HepG2 (cell line): ENCODE data around the gene IQGAP2. TPM values are rescaled to one million over a fixed set of nuclear protein-coding genes. Genes with fewer than 3 reads are reported as not detected.

Experiments used
- DNMT1 ChIP-seq: sonication (generic); formaldehyde crosslinking; IDR thresholded peaks from 2 replicates; pipeline ENCODE4 v1.5.1; 2020; ENCODE audit warnings: mild to moderate bottlenecking, missing genetic modification reagents
- EP300 ChIP-seq, 3 experiments: sonication (generic) in 1 of 3; formaldehyde crosslinking in 1 of 3; IDR thresholded peaks; 2 replicates each; pipeline versions ENCODE4 v1.5.1 to v1.6.1; 2011 to 2020; ENCODE audit warnings: low read depth in 2 of 3, low read length in 2 of 3, borderline replicate concordance in 1 of 3, improper control_type of control experiment in 1 of 3, mild to moderate bottlenecking in 1 of 3, missing genetic modification reagents in 1 of 3, moderate library complexity in 1 of 3
- FOXA3 ChIP-seq: IDR thresholded peaks from 2 replicates; pipeline ENCODE4 v1.6.1; 2016; ENCODE audit warnings: missing genetic modification reagents, missing compliant biosample characterization
- HNRNPUL1 ChIP-seq: fragments of 200-400 bp; formaldehyde crosslinking; IDR thresholded peaks from 2 replicates; pipeline ENCODE4 v1.6.1; 2017; ENCODE audit warnings: low read depth, mild to moderate bottlenecking, low read length, moderate library complexity
- JARID2 ChIP-seq: sonication (generic); formaldehyde crosslinking; IDR thresholded peaks from 2 replicates; pipeline ENCODE4 v1.8.1; 2023; ENCODE audit warnings: missing genetic modification reagents, inconsistent platforms; ENCODE audit not compliant: insufficient replicate concordance
- MATR3 ChIP-seq: sonication (generic); formaldehyde crosslinking; IDR thresholded peaks from 2 replicates; pipeline ENCODE4 v1.4.0; 2020; ENCODE audit warnings: missing genetic modification reagents
- POLR2G ChIP-seq: fragments of 200-400 bp; formaldehyde crosslinking; IDR thresholded peaks from 2 replicates; pipeline ENCODE4 v1.6.1; 2018; ENCODE audit warnings: mild to moderate bottlenecking, low read depth, low read length, moderate library complexity
- SETDB1 ChIP-seq: sonication (generic); formaldehyde crosslinking; IDR thresholded peaks from 2 replicates; pipeline ENCODE4 v1.5.1; 2020; ENCODE audit warnings: missing genetic modification reagents, mild to moderate bottlenecking, borderline replicate concordance
- SMAD9 ChIP-seq: sonication (generic); formaldehyde crosslinking; IDR thresholded peaks from 2 replicates; pipeline ENCODE4 v1.5.1; 2020; ENCODE audit warnings: mild to moderate bottlenecking, missing genetic modification reagents
- SP1 ChIP-seq, 2 experiments: fragments of 450-650 bp in 1 of 2; sonication (generic) in 1 of 2; formaldehyde crosslinking in 1 of 2; IDR thresholded peaks; 2 replicates each; pipeline versions ENCODE4 v1.4.0 to v1.6.1; 2016 to 2020; ENCODE audit warnings: missing genetic modification reagents in 1 of 2
- SRSF9 ChIP-seq: fragments of 200-400 bp; formaldehyde crosslinking; IDR thresholded peaks from 2 replicates; pipeline ENCODE4 v1.6.1; 2018; ENCODE audit warnings: borderline replicate concordance, mild to moderate bottlenecking, low read depth, low read length; ENCODE audit not compliant: insufficient read depth, poor library complexity, severe bottlenecking
- TARDBP ChIP-seq: sonication (generic); formaldehyde crosslinking; IDR thresholded peaks from 2 replicates; pipeline ENCODE4 v1.8.0; 2022; ENCODE audit warnings: mild to moderate bottlenecking, missing genetic modification reagents
- ZFAT ChIP-seq: sonication (generic); formaldehyde crosslinking; conservative IDR thresholded peaks from 2 replicates; pipeline ENCODE4 v1.8.1; 2023; ENCODE audit warnings: missing genetic modification reagents, inconsistent platforms
- ZNF235 ChIP-seq: sonication (generic); formaldehyde crosslinking; IDR thresholded peaks from 2 replicates; pipeline ENCODE4 v1.8.1; 2023; ENCODE audit warnings: mild to moderate bottlenecking, missing genetic modification reagents, borderline replicate concordance
- ZNF274 ChIP-seq: sonication (generic); formaldehyde crosslinking; IDR thresholded peaks from 2 replicates; pipeline ENCODE4 v1.5.1; 2020; ENCODE audit warnings: mild to moderate bottlenecking, missing genetic modification reagents
- ZNF292 ChIP-seq: sonication (generic); formaldehyde crosslinking; IDR thresholded peaks from 2 replicates; pipeline ENCODE4 v1.8.1; 2022; ENCODE audit warnings: mild to moderate bottlenecking, low read depth, missing genetic modification reagents, borderline replicate concordance
- ZNF460 ChIP-seq: sonication (generic); formaldehyde crosslinking; IDR thresholded peaks from 2 replicates; pipeline ENCODE4 v1.5.1; 2020; ENCODE audit warnings: missing genetic modification reagents, mild to moderate bottlenecking, borderline replicate concordance
- ZNF496 ChIP-seq: sonication (generic); formaldehyde crosslinking; IDR thresholded peaks from 2 replicates; pipeline ENCODE4 v1.8.1; 2023; ENCODE audit warnings: mild to moderate bottlenecking, moderate library complexity, missing genetic modification reagents; ENCODE audit not compliant: insufficient replicate concordance
- ZNF563 ChIP-seq: sonication (generic); formaldehyde crosslinking; IDR thresholded peaks from 2 replicates; pipeline ENCODE4 v1.8.0; 2022; ENCODE audit warnings: mild to moderate bottlenecking, moderate library complexity, missing genetic modification reagents
- ZNF709 ChIP-seq: sonication (generic); formaldehyde crosslinking; IDR thresholded peaks from 2 replicates; pipeline ENCODE4 v1.5.0; 2020; ENCODE audit warnings: mild to moderate bottlenecking, missing genetic modification reagents
- polyA plus RNA-seq, 8 experiments: library from polyadenylated mRNA; depleted of rRNA in 3 of 8; stranded (reverse) in 7 of 8; unstranded in 1 of 8; fragments of >200 nt; fragmentation: Illumina TruSeq in 4 of 8; extraction: Trizol in 4 of 8; gene quantifications; 2 replicates each; pipeline versions ENCODE4 v1.2.1 to v1.2.3, GENCODE V29; 2011 to 2016; ENCODE audit warnings: low read depth in 4 of 8, missing spikeins in 1 of 8, mixed read lengths in 1 of 8; ENCODE audit not compliant: insufficient read depth in 1 of 8
- total RNA-seq, 5 experiments: library from RNA; depleted of rRNA; stranded (reverse); fragments of >200 nt; fragmentation: Illumina TruSeq; extraction: Trizol; gene quantifications; 2 replicates each; pipeline ENCODE4 v1.2.3, GENCODE V29; 2016; ENCODE audit warnings: low read depth in 1 of 5
- TF ChIP-seq, protein P1 (sequence below): sonication (generic); formaldehyde crosslinking; IDR thresholded peaks from 2 replicates; pipeline ENCODE4 v1.5.0; 2020; ENCODE audit warnings: mild to moderate bottlenecking, missing genetic modification reagents, moderate library complexity
- TF ChIP-seq, protein P2 (sequence below): IDR thresholded peaks from 2 replicates; pipeline ENCODE4 v1.6.1; 2016; ENCODE audit warnings: mild to moderate bottlenecking, missing biosample characterization, missing genetic modification reagents
- TF ChIP-seq, protein P3 (sequence below): sonication (generic); formaldehyde crosslinking; IDR thresholded peaks from 2 replicates; pipeline ENCODE4 v1.8.1; 2023; ENCODE audit warnings: missing genetic modification reagents, mild to moderate bottlenecking, borderline replicate concordance
- TF ChIP-seq, protein P4 (sequence below): IDR thresholded peaks from 2 replicates; pipeline ENCODE4 v1.6.1; 2016; ENCODE audit warnings: control low read depth
- TF ChIP-seq, protein P5 (sequence below): sonication (generic); formaldehyde crosslinking; IDR thresholded peaks from 2 replicates; pipeline ENCODE4 v1.4.0; 2020; ENCODE audit warnings: mild to moderate bottlenecking, missing genetic modification reagents

Gene IQGAP2
- total and polyA plus RNA-seq, 2 of the 13 experiments (the other 11 are each of a cell fraction or from before 2014, with no cell fraction given): 35.2 to 83.3 TPM

DNA sequence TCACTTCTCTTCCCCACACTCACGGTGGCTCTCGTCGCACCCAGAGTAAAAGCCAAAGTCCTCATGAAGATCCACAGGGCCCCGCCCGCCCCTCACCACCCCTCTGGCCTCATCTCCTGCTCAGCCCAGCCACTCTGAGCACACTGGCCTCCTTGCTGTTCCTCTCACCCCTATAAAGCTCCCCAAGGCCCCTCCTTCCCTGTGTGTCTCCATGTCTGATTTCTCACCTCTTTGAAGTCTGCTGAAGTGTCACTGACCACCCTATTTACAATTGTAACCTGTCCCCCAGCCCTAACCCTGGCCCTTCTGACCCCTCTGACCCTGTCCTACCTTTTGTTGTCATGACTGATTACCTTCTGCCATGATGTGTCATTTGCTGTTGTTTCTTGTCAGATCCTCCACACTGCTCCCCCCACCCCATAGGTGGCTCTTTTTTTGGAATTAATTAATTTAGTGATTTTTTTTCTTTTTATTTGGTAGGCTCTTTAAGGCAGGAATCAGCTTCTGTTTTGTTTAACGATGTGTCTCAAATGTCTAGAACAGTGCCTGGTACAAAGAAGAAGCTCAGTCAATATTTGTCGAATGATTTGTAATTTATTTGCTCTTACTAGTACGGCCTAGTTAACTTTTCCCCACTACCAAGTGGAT lies 90.2 kb downstream of the IQGAP2 start (continued):
- TF ChIP-seq, protein P1, sequence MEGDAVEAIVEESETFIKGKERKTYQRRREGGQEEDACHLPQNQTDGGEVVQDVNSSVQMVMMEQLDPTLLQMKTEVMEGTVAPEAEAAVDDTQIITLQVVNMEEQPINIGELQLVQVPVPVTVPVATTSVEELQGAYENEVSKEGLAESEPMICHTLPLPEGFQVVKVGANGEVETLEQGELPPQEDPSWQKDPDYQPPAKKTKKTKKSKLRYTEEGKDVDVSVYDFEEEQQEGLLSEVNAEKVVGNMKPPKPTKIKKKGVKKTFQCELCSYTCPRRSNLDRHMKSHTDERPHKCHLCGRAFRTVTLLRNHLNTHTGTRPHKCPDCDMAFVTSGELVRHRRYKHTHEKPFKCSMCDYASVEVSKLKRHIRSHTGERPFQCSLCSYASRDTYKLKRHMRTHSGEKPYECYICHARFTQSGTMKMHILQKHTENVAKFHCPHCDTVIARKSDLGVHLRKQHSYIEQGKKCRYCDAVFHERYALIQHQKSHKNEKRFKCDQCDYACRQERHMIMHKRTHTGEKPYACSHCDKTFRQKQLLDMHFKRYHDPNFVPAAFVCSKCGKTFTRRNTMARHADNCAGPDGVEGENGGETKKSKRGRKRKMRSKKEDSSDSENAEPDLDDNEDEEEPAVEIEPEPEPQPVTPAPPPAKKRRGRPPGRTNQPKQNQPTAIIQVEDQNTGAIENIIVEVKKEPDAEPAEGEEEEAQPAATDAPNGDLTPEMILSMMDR: no peak
- TF ChIP-seq, protein P2, sequence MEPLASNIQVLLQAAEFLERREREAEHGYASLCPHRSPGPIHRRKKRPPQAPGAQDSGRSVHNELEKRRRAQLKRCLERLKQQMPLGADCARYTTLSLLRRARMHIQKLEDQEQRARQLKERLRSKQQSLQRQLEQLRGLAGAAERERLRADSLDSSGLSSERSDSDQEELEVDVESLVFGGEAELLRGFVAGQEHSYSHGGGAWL: no peak
- TF ChIP-seq POLR2G: no peak
- TF ChIP-seq TARDBP (CRISPR knock-in tag): peak; percentile 41; the same call in 1 of the 2 replicates
- peak in 1 of 2 experiments; percentile 85; a peak in 2 of 4 replicates for TF ChIP-seq EP300 (IDR thresholded peaks at IDR 0.05; ENCODE audit: low read depth in 2 of 2, low read length in 2 of 2)
- TF ChIP-seq EP300 (CRISPR knock-in tag; IDR thresholded peaks at IDR 0.05; ENCODE audit: borderline replicate concordance): no peak
- no peak for TF ChIP-seq SRSF9
- no peak for TF ChIP-seq SP1 (IDR thresholded peaks at IDR 0.05)
- TF ChIP-seq SP1 (CRISPR knock-in tag; IDR thresholded peaks at IDR 0.05): no peak
- TF ChIP-seq SETDB1 (CRISPR knock-in tag): no peak
- no peak for TF ChIP-seq ZFAT (CRISPR knock-in tag)
- TF ChIP-seq ZNF709 (CRISPR knock-in tag): no peak
- TF ChIP-seq HNRNPUL1: no peak
- TF ChIP-seq ZNF235 (CRISPR knock-in tag): no peak
- no peak for TF ChIP-seq ZNF496 (CRISPR knock-in tag)
- TF ChIP-seq MATR3 (CRISPR knock-in tag): no peak
- peak; percentile 78; the same call in 1 of the 2 replicates for TF ChIP-seq FOXA3 (CRISPR knock-in tag)
- TF ChIP-seq ZNF460 (CRISPR knock-in tag): no peak
- TF ChIP-seq, protein P3, sequence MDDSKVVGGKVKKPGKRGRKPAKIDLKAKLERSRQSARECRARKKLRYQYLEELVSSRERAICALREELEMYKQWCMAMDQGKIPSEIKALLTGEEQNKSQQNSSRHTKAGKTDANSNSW (CRISPR knock-in tag): no peak
- no peak for TF ChIP-seq ZNF292 (CRISPR knock-in tag)
- TF ChIP-seq ZNF274: no peak
- TF ChIP-seq, protein P4, sequence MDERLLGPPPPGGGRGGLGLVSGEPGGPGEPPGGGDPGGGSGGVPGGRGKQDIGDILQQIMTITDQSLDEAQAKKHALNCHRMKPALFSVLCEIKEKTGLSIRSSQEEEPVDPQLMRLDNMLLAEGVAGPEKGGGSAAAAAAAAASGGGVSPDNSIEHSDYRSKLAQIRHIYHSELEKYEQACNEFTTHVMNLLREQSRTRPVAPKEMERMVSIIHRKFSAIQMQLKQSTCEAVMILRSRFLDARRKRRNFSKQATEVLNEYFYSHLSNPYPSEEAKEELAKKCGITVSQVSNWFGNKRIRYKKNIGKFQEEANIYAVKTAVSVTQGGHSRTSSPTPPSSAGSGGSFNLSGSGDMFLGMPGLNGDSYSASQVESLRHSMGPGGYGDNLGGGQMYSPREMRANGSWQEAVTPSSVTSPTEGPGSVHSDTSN: no peak
- no peak for TF ChIP-seq SMAD9
- TF ChIP-seq ZNF563: no peak
- TF ChIP-seq DNMT1 (CRISPR knock-in tag): no peak
- TF ChIP-seq JARID2 (CRISPR knock-in tag): no peak
- TF ChIP-seq, protein P5, sequence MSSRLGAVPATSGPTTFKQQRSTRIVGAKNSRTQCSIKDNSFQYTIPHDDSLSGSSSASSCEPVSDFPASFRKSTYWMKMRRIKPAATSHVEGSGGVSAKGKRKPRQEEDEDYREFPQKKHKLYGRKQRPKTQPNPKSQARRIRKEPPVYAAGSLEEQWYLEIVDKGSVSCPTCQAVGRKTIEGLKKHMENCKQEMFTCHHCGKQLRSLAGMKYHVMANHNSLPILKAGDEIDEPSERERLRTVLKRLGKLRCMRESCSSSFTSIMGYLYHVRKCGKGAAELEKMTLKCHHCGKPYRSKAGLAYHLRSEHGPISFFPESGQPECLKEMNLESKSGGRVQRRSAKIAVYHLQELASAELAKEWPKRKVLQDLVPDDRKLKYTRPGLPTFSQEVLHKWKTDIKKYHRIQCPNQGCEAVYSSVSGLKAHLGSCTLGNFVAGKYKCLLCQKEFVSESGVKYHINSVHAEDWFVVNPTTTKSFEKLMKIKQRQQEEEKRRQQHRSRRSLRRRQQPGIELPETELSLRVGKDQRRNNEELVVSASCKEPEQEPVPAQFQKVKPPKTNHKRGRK: no peak
